ENCODE results near the gene GLS.

GRCh38 chr2:190881084-190881597 is 520 bp downstream of the GLS start:
- TF ChIP-seq CTCF (conservative IDR thresholded peaks at IDR 0.05; ENCODE audit: low read length) = no peak
- no peak for TF ChIP-seq EZH2phosphoT487 (IDR thresholded peaks at IDR 0.05; ENCODE audit: borderline replicate concordance)

All from Loucy (cell line).